B cell (primary cell): ENCODE measurements around the gene ZNF423. TPM values are rescaled to one million over a fixed set of nuclear protein-coding genes. Genes with fewer than 3 reads are reported as not detected.

Experiments used
- ATAC-seq: fragments of 200-7000 bp; cut with Tn5 transposase; one replicate; pipeline ENCODE4 v1.10.0; 2021; ENCODE audit warnings: low read depth, mild to moderate bottlenecking, moderate number of reproducible peaks, moderate library complexity
- CTCF ChIA-PET: fragments of 350-600 bp; sonication (Branson Sonifier 250); formaldehyde crosslinking; loops from one replicate; lab custom pipeline; 2021; ENCODE audit warnings: antibody characterized with exemption, inconsistent platforms; lab: Charles Lee
- POLR2A ChIA-PET: fragments of 350-600 bp; sonication (Branson Sonifier 250); formaldehyde crosslinking; loops from one replicate; lab custom pipeline; 2021; ENCODE audit warnings: antibody characterized with exemption; lab: Charles Lee
- DNase-seq: peaks from one replicate; pipeline ENCODE4 v3.0.0; 2013
- H2AFZ ChIP-seq: 2 replicates; pipeline ENCODE4 v1.6.1; 2012; ENCODE audit warnings: mild to moderate bottlenecking, low read depth, low read length; ENCODE audit not compliant: insufficient read depth, poor library complexity, severe bottlenecking
- H3K27ac ChIP-seq, 2 donors: 1 replicate in 1 of 2; 2 replicates in 1 of 2; pipeline ENCODE4 v1.5.1; 2012 to 2013; ENCODE audit warnings: low read length in 2 of 2, mild to moderate bottlenecking in 2 of 2, moderate library complexity in 1 of 2
- H3K27me3 ChIP-seq, 4 experiments: fragments of 200-600 bp in 1 of 4; sonication (generic) in 1 of 4; replicated peaks in 1 of 4; 1 replicate in 2 of 4; 2 replicates in 2 of 4; pipeline versions ENCODE4 v1.6.1 to v1.7.0; 2013 to 2016; ENCODE audit warnings: low read length in 3 of 4, mild to moderate bottlenecking in 2 of 4, mixed read lengths in 1 of 4, moderate library complexity in 1 of 4; ENCODE audit not compliant: insufficient read depth in 4 of 4, control insufficient read depth in 3 of 4; ENCODE audit errors: control extremely low read depth in 1 of 4
- H3K36me3 ChIP-seq, 2 experiments: replicated peaks in 1 of 2; 1 replicate in 1 of 2; 2 replicates in 1 of 2; pipeline versions ENCODE4 v1.6.1 to v1.7.1; 2013; ENCODE audit warnings: low read length in 1 of 2; ENCODE audit not compliant: insufficient read depth in 2 of 2, control insufficient read depth in 1 of 2; ENCODE audit errors: control extremely low read depth in 1 of 2, extremely low read depth in 1 of 2
- H3K4me1 ChIP-seq, 2 donors: fragments of 200-600 bp in 1 of 2; sonication (generic) in 1 of 2; 1 replicate in 1 of 2; 2 replicates in 1 of 2; pipeline versions ENCODE4 v1.5.1 to v1.6.1; 2013 to 2017; ENCODE audit warnings: low read length in 2 of 2; ENCODE audit not compliant: control insufficient read depth in 2 of 2, insufficient read depth in 2 of 2
- H3K4me2 ChIP-seq: replicated peaks from 2 replicates; pipeline ENCODE3; 2012; ENCODE audit warnings: mild to moderate bottlenecking, low read depth, low read length; ENCODE audit not compliant: poor library complexity, severe bottlenecking
- H3K4me3 ChIP-seq, 5 experiments: fragments of 200-600 bp in 1 of 5; sonication (generic) in 1 of 5; 1 replicate in 3 of 5; 2 replicates in 2 of 5; pipeline versions ENCODE4 v1.5.1 to v1.7.0; 2011 to 2016; ENCODE audit warnings: low read length in 4 of 5, mild to moderate bottlenecking in 4 of 5, low read depth in 2 of 5, control low read depth in 1 of 5, moderate library complexity in 1 of 5; ENCODE audit not compliant: insufficient read depth in 1 of 5; ENCODE audit errors: control extremely low read depth in 1 of 5, extremely low read depth in 1 of 5
- H3K79me2 ChIP-seq: fragments of 200-600 bp; sonication (generic); one replicate; pipeline ENCODE4 v1.6.0; 2016; ENCODE audit warnings: low read length; ENCODE audit not compliant: control insufficient read depth, insufficient read depth
- H3K9ac ChIP-seq: fragments of 200-600 bp; sonication (generic); 2 replicates; pipeline ENCODE4 v1.6.1; 2017; ENCODE audit warnings: mild to moderate bottlenecking, low read length, moderate library complexity
- H3K9me3 ChIP-seq, 3 donors: one replicate each; pipeline versions ENCODE4 v1.6.1 to v1.7.1; 2013; ENCODE audit warnings: low read length in 2 of 3; ENCODE audit not compliant: control insufficient read depth in 2 of 3, insufficient read depth in 1 of 3; ENCODE audit errors: control extremely low read depth in 1 of 3
- H4K20me1 ChIP-seq: 2 replicates; pipeline ENCODE4 v1.6.0; 2012; ENCODE audit warnings: mild to moderate bottlenecking, low read length; ENCODE audit not compliant: insufficient read depth, control insufficient read depth, poor library complexity, severe bottlenecking
- H3K27ac Mint-ChIP-seq: one replicate; pipeline ENCODE4 v1.8.0; 2021; ENCODE audit warnings: mixed read lengths
- H3K27me3 Mint-ChIP-seq: one replicate; pipeline ENCODE4 v1.8.0; 2021; ENCODE audit warnings: mixed read lengths
- H3K4me1 Mint-ChIP-seq: one replicate; pipeline ENCODE4 v1.8.0; 2021; ENCODE audit warnings: mixed read lengths
- H3K4me3 Mint-ChIP-seq: one replicate; pipeline ENCODE4 v1.8.0; 2021; ENCODE audit warnings: mixed read lengths
- H3K9me3 Mint-ChIP-seq: one replicate; pipeline ENCODE4 v1.8.0; 2022; ENCODE audit warnings: mixed read lengths; ENCODE audit not compliant: insufficient read depth
- EZH2 ChIP-seq: IDR thresholded peaks from 2 replicates; pipeline ENCODE4 v1.6.1; 2012; ENCODE audit warnings: borderline replicate concordance, low read depth, mild to moderate bottlenecking, moderate library complexity, low read length; ENCODE audit not compliant: insufficient read depth, poor library complexity, severe bottlenecking
- WGBS: methylation state at CpG from one replicate; pipeline ENCODE4 v1.1.5; 2013; ENCODE audit warnings: missing lambda C conversion rate; ENCODE audit not compliant: insufficient coverage; 5-methylcytosine and 5-hydroxymethylcytosine counted together
- intact Hi-C: fragments of 100-400 bp; cut with micrococcal nuclease; formaldehyde crosslinking; loops from one replicate; pipeline ENCODE4 v1.10.0; 2022
- polyA plus RNA-seq: library from polyadenylated mRNA; depleted of rRNA; stranded (reverse); fragments of >200 nt; gene quantifications from 2 replicates; pipeline ENCODE4 v1.2.3, GENCODE V29; 2012
- total RNA-seq, 2 donors: library from RNA; stranded (reverse); fragments of 120-200 nt in 1 of 2; gene quantifications; 1 replicate in 1 of 2; 2 replicates in 1 of 2; pipeline versions ENCODE4 v1.2.3 to v1.2.4, GENCODE V29; 2013 to 2022
- TF ChIP-seq, protein P1 (sequence below): fragments of 200-600 bp; IDR thresholded peaks from one replicate; pipeline ENCODE4 v1.8.0; 2022; ENCODE audit warnings: antibody characterized with exemption, mild to moderate bottlenecking

The ZNF423 gene
- total and polyA plus RNA-seq, 2 donors (not counting 1 experiment from before 2014, with no cell fraction given), result not detected

DNA sequence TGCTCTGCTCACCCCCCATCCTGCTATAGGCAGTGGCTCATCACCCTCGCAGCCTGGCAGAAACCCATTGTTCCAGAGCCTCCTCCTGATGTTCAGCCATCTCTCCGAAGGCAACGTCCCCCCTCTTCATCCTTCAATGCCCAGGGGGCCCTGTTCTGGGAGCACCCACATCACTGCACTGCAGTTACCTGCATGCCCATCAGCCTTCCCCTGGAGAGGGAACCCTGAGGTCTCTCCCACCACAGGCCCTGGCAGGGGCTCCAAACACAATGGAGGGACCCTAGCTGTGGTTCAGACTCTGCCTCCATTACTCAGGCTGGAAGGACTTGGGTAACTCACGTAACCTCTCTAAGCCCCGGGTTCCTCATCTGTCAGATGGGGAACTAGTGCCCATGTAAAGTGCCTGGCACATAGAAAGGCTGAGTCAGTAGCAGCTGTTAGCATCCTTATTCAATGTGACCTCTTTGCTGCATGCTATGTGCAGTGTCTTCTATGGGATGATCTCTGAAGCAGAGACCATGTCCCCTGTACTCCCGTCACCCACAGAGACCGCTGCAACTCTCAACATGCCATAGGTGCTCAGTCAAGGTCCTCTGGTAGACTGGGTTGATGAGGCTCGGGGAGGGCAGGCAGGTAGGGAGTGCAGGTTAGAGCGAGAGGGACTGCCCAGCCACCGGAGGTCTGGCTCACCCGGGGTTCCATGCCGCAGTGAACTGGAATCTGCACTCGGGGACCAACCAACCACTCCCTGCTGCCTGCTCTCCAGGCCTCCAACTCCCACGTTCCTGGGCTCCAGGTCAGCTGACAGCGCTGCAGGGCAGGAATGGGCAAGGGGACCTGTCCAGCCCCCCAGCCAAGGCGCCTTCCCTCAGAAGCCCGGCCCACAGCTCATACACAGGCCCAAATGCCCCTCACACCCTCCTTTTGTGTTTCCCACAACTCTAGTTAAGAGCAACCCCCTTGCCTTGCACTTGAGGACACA lies 233.2 kb downstream of the ZNF423 start:
- Mint-ChIP-seq H3K9me3 (peaks cover 2% of the 10 kb centered on the region), H3K4me3 (no peak overlapping the region), H3K27me3 (no peaks in the 10 kb centered on the region), H3K4me1 (no peaks in the 10 kb centered on the region), H3K27ac (no peak overlapping the region)
- ChIA-PET CTCF (no interaction called here), POLR2A (no interaction called here)
- Histone ChIP-seq H3K4me1 (no peaks in the 10 kb centered on the region), H3K9ac (no peak overlapping the region), H3K36me3 (no peaks in the 10 kb centered on the region), H4K20me1 (no peaks in the 10 kb centered on the region), H2AFZ (no peak overlapping the region), H3K9me3 (peaks cover 0 to 7% (median 0%) of the 10 kb centered on the region in 3 donors), H3K4me2 (no peak overlapping the region), H3K4me3 (no peak overlapping the region), H3K27me3 (no peaks in the 10 kb centered on the region), H3K79me2 (no peaks in the 10 kb centered on the region), H3K27ac (no peak overlapping the region)
- DNase-seq, result no peak
- ATAC-seq, result no peak
- WGBS, result 92% methylated on average over 17 of the region's 17 CpGs
- no peak for TF ChIP-seq EZH2
- TF ChIP-seq, protein P1, sequence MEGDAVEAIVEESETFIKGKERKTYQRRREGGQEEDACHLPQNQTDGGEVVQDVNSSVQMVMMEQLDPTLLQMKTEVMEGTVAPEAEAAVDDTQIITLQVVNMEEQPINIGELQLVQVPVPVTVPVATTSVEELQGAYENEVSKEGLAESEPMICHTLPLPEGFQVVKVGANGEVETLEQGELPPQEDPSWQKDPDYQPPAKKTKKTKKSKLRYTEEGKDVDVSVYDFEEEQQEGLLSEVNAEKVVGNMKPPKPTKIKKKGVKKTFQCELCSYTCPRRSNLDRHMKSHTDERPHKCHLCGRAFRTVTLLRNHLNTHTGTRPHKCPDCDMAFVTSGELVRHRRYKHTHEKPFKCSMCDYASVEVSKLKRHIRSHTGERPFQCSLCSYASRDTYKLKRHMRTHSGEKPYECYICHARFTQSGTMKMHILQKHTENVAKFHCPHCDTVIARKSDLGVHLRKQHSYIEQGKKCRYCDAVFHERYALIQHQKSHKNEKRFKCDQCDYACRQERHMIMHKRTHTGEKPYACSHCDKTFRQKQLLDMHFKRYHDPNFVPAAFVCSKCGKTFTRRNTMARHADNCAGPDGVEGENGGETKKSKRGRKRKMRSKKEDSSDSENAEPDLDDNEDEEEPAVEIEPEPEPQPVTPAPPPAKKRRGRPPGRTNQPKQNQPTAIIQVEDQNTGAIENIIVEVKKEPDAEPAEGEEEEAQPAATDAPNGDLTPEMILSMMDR, result no peak
- intact Hi-C loops, result no loop called here

DNA sequence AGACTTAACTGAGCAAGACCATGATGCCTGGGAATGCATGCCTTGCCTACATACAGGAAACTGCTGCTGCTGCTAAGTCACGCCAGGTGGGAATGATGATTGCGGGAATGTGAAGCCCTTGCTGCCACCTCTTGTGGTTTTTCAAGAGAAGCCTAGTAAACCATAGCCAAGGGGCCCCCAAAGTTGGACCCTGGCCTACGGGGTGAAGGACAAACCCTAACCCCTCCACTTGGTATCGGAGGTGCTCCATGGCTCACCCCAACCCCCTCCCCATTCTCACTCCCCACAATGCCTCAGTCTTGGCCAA lies 233.9 kb downstream of the ZNF423 start:
- Histone ChIP-seq H2AFZ (no peak overlapping the region), H3K27me3 (no peaks in the 10 kb centered on the region), H3K4me3 (no peak overlapping the region), H3K9me3 (peaks cover 0 to 9% (median 0%) of the 10 kb centered on the region in 3 donors), H3K27ac (no peak overlapping the region), H3K4me1 (no peaks in the 10 kb centered on the region), H4K20me1 (no peaks in the 10 kb centered on the region), H3K4me2 (no peak overlapping the region), H3K36me3 (no peaks in the 10 kb centered on the region), H3K79me2 (no peaks in the 10 kb centered on the region), H3K9ac (no peak overlapping the region)
- H3K4me1 Mint-ChIP-seq, result no peaks in the 10 kb centered on the region
- DNase-seq (no peak), ATAC-seq (no peak)
- ChIA-PET CTCF (no interaction called here), POLR2A (no interaction called here)
- no peaks in the 10 kb centered on the region for H3K27me3 Mint-ChIP-seq
- intact Hi-C loops, result no loop called here
- 75% methylated on average over 4 of the region's 4 CpGs for WGBS
- TF ChIP-seq EZH2, result no peak
- TF ChIP-seq, protein P1, result no peak
- no peak overlapping the region for H3K4me3 Mint-ChIP-seq
- no peak overlapping the region for H3K27ac Mint-ChIP-seq
- H3K9me3 Mint-ChIP-seq, result peaks cover 2% of the 10 kb centered on the region
